ENCODE data around the gene VOPP1.

Gene VOPP1

GRCh38 chr7:55533050-55533728, 39.1 kb downstream of the VOPP1 start:
- H3K4me3 ChIP-seq (replicated peaks; ENCODE audit: low read depth, low read length): no peak overlapping the region
- DNase-seq (ENCODE audit: extremely low read depth, low read depth): no peak

GRCh38 chr7:55532150-55532917, 40.0 kb downstream of the VOPP1 start:
- no peak for DNase-seq (ENCODE audit: extremely low read depth, low read depth)
- no peak overlapping the region for H3K4me3 ChIP-seq (replicated peaks; ENCODE audit: low read depth, low read length)
- TF ChIP-seq, protein P1, sequence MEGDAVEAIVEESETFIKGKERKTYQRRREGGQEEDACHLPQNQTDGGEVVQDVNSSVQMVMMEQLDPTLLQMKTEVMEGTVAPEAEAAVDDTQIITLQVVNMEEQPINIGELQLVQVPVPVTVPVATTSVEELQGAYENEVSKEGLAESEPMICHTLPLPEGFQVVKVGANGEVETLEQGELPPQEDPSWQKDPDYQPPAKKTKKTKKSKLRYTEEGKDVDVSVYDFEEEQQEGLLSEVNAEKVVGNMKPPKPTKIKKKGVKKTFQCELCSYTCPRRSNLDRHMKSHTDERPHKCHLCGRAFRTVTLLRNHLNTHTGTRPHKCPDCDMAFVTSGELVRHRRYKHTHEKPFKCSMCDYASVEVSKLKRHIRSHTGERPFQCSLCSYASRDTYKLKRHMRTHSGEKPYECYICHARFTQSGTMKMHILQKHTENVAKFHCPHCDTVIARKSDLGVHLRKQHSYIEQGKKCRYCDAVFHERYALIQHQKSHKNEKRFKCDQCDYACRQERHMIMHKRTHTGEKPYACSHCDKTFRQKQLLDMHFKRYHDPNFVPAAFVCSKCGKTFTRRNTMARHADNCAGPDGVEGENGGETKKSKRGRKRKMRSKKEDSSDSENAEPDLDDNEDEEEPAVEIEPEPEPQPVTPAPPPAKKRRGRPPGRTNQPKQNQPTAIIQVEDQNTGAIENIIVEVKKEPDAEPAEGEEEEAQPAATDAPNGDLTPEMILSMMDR (IDR thresholded peaks at IDR 0.05; ENCODE audit: low read depth, low read length, missing control alignments): no peak

More at GRCh38 chr7:55533050-55533728, 39.1 kb downstream of the VOPP1 start:
- TF ChIP-seq, protein P1 (IDR thresholded peaks at IDR 0.05; ENCODE audit: low read depth, low read length, missing control alignments): no peak

- no peak overlapping the region for H3K4me3 ChIP-seq (replicated peaks; ENCODE audit: low read depth, low read length)
- TF ChIP-seq, protein P1 (IDR thresholded peaks at IDR 0.05; ENCODE audit: low read depth, low read length, missing control alignments): no peak
- DNase-seq (ENCODE audit: extremely low read depth, low read depth): no peak
These were observed 40.8 kb downstream of the VOPP1 start for GRCh38 chr7:55531536-55531935.

- DNase-seq (ENCODE audit: extremely low read depth, low read depth): no peak
- no peak overlapping the region for H3K4me3 ChIP-seq (replicated peaks; ENCODE audit: low read depth, low read length)
- TF ChIP-seq, protein P1 (IDR thresholded peaks at IDR 0.05; ENCODE audit: low read depth, low read length, missing control alignments): no peak
These were observed 45.0 kb downstream of the VOPP1 start for GRCh38 chr7:55527307-55527706.

DNA sequence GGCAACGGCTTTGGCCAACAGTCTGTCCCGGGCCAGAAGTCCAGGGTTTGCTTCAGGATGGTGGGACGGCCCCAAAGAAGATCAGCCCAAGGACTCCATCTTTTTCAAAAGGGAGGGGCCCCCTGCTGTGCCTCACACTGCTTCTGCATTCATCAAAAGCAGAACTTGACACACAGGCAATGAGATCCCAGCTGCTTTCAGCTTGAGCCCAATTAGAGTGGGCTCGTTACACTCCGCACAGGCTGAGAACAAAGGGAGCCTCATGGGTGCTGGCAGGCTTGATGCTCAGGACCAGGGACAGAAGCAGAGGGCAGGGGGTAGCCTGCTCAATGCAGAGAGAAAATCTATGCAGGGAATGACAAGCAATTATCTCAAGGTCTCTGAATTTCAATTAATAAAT, 45.5 kb downstream of the VOPP1 start:
- no peak for DNase-seq (ENCODE audit: extremely low read depth, low read depth)
- H3K4me3 ChIP-seq (replicated peaks; ENCODE audit: low read depth, low read length): no peak overlapping the region
- TF ChIP-seq, protein P1 (IDR thresholded peaks at IDR 0.05; ENCODE audit: low read depth, low read length, missing control alignments): no peak

GRCh38 chr7:55526329-55526728, 46.0 kb downstream of the VOPP1 start:
- DNase-seq (ENCODE audit: extremely low read depth, low read depth): no peak
- TF ChIP-seq, protein P1 (IDR thresholded peaks at IDR 0.05; ENCODE audit: low read depth, low read length, missing control alignments): no peak
- no peak overlapping the region for H3K4me3 ChIP-seq (replicated peaks; ENCODE audit: low read depth, low read length)

All from HFF-Myc (cell line).